ENCODE data around the gene ACMSD. TPM values are rescaled to one million over a fixed set of nuclear protein-coding genes. Genes with fewer than 3 reads are reported as not detected.
"Not testable (repeated sequence)": the region's sequence is repeated elsewhere in the genome, so short reads cannot be mapped to it uniquely, and the experiment has no call there.

The ACMSD gene
- not detected for total RNA-seq

DNA sequence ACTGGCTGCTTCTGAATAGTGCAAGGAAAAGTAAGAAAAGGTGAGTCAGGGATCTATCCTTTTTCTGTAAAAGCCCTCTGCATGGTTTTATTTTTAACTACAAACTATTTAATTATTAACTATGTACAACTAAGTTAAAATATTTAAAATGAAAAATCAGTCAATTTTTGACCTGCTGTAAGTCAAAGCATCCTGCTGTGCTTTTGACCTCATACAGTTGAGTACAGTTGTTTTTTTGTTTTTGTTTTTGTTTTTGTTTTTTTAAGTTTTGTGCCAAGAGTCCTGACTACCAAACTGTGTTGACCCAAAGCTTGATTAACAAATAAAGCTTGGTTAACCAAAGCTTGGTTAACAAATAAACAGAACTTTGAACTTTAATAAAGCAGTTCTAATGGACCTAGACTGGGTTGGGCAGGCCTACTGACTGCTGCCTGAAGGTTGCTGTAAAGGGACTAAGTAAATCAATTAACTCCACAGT is at the start of gene ACMSD:
TSS of gene ACMSD (plus strand) at position 474 of the 478 bp plus-strand sequence. CDS start 67 bp downstream, outside the sequence.
- no peak for FAIRE-seq
- DNase-seq (ENCODE audit: low spot score in 2 of 2), result no peak

DNA sequence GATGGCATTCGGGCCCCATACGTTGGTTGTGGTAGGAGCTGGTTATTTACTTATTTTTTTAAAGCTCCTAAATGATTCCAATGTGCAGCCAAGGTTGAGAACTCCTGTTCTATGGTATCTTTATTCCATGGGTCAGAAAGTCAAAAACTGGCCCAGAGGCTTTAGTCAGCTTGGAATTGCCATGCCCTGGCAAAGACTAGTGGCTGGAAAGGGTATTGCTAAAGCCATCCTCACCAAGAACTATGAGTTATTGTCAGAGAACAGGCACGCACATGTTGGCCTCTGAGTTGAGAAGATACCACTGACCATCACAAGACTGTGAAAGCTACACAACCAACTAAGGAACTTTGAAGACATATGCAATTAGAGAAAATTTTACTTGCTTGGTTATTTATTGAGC is 47.9 kb upstream of the ACMSD start:
- DNase-seq (ENCODE audit: low spot score in 2 of 2) (no peak), FAIRE-seq (no peak)

DNA sequence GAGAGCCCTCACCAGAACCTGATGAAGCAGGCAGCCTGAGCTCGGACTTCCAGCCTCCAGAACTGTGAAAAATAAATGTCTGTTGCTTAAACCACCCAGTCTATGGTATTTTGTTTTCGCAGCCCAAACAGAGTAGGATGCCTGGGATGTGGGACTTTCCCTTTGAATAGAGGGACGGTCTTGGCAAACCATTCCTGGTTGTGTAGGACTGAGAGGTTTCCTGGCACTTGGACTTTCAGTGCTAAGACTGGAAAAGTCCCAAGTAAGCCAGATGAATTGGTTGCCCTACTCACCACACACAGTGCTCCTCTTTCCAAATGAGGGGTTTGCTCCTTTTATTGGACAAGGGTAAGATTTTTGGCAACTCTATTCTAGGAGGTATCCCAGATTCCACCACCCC is 46.8 kb upstream of the ACMSD start:
- no peak for DNase-seq (ENCODE audit: low spot score in 2 of 2)
- FAIRE-seq, result no peak

DNA sequence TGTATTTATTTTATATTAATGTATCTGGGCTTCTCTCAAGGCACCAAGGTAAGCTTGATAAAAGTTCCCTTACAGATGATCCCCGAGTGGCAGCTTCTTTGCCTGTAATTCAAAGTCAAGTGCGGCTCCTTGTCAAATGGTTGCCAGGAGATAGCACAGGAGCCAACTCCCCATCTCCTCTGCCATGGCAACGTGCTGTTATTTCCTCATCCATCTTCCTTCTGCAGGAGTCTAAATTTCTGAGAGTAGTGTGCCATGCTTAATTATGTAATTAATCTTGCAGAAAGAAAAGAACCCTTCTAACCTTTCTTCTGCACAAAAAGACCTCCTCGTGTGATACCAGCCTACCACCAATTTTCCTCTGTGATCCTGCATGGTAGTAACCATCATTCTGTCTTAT is 46.2 kb upstream of the ACMSD start:
- FAIRE-seq, result no peak
- no peak for DNase-seq (ENCODE audit: low spot score in 2 of 2)

DNA sequence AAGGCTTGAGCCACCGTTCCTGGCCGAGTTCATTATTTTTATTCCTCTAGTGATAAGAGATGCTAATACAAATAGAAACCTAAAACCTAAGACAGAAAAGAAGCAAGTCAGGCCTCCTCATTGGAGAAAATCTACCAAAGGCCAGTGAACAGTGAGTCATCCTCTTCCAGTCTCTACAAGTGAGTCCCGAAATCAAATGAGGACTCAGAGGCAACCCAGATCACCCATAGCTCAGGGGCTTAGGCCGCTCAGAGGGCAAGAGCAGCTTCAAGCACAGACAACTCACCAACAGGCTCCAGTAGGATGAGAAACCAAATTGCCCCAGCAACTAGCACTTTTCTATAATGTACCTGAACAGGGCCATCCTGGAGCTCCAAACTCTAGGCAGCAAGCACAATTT is 42.7 kb upstream of the ACMSD start:
- DNase-seq (ENCODE audit: low spot score in 2 of 2), result no peak
- no peak for FAIRE-seq

DNA sequence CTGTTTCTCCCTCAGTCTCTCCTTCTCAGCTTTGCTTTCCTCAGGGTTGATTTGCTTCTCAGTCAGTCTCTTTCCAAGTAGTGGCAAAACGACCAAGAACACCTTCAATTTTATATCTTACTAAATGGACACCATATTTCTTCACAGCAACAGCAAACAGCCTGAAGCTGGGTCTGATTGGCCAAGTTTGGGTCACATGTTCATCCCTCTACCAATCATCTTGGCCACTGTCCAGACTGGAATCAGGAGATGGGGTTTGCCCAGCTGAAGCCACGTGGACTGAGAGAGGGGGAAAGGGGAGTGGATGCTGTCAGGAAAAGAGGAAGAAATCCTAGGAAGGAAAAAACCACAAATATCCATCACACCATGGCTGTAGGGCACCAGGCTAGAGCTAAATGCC is 42.0 kb upstream of the ACMSD start:
- no peak for FAIRE-seq
- no peak for DNase-seq (ENCODE audit: low spot score in 2 of 2)

DNA sequence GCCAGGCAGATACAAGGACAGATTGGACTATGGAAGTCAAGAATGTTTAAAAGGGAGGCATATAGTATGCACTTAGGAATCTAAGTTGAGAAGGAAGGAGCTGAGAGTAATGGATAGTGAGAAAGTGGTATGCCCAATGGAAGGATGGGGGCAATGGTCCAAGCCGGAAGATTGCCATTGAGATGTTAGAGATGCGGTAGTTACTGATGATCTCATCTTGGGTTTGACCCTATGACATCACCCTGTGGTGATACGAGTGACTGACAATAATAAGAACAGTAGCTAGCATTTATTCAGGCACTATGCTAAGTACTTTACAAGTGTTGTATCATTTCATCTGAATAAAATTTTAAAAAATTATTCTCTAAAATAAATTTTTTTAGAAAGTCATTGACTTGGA is 38.5 kb upstream of the ACMSD start:
- no peak for DNase-seq (ENCODE audit: low spot score in 2 of 2)
- FAIRE-seq, result no peak

DNA sequence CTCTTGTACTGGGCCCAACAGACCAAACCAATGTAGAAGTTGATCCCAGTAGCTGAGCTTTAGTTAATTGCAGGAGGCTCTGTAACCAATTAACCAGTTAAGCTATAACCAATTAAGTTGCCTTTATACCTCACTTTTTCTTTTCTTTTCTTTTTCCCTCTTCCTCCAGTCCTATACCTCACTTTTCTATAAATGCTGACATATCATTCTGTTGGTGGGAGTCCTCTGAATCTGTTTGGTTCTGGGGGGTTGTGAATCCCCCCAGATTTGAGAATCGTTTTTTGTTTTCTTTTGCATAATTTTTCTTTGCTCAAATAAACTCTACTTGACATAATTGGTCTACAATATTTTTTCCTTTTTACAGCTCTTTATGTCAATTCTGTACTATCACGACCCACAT is 38.1 kb upstream of the ACMSD start:
- DNase-seq (ENCODE audit: low spot score in 2 of 2) (no peak), FAIRE-seq (no peak)

DNA sequence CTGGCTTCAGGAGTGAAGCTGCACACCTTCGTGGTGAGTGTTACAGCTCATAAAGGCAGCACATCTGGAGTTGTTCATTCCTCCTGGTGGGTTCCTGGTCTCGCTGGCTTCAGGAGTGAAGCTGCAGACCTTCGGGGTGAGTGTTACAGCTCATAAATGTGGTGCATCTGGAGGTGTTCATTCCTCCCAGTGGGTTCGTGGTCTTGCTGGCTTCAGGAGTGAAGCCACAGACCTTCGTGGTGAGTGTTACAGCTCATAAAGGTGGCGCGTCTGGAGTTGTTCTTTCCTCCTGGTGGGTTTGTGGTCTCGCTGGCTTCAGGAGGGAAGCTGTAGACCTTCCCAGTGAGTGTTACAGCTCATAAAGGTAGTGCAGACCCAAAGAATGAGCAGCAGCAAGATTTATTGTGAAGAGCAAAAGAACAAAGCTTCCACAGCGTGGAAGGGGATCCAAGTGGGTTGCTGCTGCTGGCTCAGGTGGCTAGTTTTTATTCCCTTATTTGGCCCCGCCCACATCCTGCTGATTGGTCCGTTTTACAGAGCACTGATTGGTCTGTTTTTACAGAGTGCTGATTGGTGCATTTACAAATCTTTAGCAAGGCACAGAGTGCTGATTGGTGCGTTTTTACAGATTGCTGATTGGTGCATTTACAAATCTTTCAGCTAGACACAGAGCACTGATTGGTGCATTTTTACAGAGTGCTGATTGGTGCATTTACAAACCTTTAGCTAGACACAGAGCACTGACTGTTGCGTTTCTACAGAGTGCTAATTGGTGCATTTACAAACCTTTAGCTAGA is 34.6 kb upstream of the ACMSD start:
- FAIRE-seq; DNase-seq (ENCODE audit: low spot score in 2 of 2): not testable (repeated sequence)

DNA sequence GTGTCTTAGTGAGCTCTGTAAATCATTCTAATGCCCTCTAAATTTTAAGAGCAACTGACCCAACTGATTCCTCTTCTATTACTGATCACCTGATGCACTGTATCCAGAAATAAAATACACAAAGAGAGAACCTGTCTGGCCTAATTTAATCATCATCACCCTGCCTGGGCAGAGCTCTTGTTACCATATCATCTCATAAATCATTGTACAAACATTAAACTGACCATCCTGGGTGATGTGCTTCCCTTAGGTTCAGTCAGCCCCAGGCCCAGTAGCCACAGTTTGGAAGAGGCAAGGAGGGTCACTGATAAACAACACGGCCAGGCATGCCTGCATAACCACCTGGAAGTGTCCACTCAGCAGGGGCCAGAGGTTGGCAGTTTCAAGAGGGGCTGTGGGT is 22.7 kb upstream of the ACMSD start:
- DNase-seq (ENCODE audit: low spot score in 2 of 2), result no peak
- no peak for FAIRE-seq

DNA sequence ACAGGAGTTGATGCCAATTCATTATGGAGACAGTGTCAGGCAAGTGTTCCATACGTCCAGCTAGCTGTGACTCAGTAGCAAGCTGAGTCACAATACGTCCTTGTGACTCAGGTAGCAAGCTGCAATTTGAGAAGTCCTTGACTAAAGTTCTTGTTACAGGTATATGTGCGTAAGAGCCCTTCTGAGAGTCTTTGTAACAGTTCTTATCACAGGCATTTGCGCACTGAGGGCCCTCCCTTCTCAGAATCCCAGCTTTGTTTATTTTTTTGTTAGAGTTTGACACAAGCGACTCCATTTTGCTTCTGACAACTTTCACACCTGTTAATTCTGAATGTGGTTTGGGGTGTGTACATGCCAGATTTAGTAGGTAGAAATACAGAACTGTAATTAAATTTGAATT is 20.1 kb upstream of the ACMSD start:
- DNase-seq (ENCODE audit: low spot score in 2 of 2), result no peak

DNA sequence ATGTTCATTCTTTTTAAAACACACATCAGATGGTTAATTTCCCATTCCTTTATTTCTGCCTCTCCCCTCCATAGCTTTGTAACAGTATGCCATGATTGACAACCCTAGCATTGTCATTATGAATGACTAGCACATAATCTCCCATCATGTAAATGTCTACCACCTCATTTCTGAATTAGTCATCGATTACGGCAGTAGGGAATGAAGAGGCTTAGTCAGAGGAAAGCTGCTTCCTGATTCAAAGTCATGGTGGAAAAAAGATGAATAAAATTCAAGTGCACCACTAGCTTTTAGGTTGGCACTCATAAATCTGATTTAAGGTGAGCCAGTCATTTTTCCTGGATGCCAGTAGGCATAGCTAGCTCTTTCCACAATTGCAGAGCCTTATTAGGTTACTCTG is 19.1 kb upstream of the ACMSD start:
- FAIRE-seq, result no peak
- no peak for DNase-seq (ENCODE audit: low spot score in 2 of 2)

More for the DNA sequence above, 20.1 kb upstream of the ACMSD start:
- no peak for FAIRE-seq

DNA sequence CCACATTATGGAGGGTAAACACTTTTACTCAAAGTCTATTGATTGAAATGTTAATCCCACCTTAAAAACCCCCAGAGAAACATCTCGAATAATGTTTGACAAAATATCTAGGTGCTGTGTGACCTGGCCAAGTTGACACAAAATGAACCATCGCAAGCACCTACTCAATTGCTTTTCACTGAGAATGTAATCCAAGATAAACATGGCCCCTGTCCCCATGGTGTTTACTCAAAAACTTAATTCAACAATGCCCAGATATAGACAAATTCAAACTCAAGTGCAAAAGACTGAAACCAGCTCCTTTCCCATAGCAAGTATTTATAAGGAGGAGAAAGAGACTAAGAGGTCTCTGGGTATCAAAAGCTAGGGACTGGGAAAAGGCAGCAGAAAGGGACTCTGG is 15.0 kb upstream of the ACMSD start:
- FAIRE-seq, result no peak
- no peak for DNase-seq (ENCODE audit: low spot score in 2 of 2)

DNA sequence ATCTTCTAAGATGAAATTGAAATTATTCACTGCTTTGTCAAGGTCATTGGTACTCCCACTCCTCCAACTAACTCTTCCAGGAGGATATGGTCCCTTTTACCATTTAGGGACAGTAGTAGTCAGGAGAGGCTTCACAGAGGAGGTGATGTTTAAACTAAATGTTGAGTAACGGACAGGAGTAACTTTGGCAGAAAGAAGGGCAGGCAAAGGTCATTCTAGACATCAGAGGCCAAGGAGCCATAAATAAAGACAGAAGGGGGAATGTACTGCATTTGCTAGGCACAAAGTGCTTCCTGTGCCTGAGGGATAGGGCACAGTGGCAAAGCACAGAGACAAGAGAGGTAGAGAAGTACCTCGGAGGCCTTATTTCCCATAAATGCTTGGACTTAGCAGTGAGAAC is 14.6 kb upstream of the ACMSD start:
- FAIRE-seq (no peak), DNase-seq (ENCODE audit: low spot score in 2 of 2) (no peak)

DNA sequence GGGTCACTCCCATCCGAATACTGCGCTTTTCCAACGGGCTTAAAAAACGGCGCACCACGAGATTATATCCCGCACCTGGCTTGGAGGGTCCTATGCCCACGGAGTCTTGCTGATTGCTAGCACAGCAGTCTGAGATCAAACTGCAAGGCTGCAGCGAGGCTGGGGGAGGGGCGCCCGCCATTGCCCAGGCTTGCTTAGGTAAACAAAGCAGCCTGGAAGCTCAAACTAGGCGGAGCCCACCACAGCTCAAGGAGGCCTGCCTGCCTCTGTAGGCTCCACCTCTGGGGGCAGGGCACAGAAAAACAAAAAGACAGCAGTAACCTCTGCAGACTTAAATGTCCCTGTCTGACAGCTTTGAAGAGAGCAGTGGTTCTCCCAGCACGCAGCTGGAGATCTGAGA is 12.7 kb upstream of the ACMSD start:
- not testable (repeated sequence) for DNase-seq (ENCODE audit: low spot score in 2 of 2); FAIRE-seq

DNA sequence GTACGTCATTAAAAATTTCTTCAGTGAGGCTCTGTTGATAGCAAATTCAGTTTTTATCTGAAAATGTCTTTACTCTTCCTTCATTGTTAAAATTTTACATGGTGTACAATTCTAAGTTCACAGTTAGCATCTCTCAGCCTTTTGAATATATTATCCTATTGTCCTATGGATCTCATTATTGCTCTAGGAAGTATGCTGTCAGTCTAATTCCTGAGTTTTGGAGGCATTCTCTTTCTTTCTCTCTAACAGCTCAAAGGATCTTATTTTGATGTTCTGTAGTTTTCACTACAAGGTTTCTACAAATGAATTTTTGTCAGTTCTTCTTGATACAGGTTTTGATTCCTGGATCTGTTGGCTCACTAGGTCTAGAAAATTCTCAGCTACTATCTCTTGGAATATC is 2.9 kb upstream of the ACMSD start:
- FAIRE-seq (no peak), DNase-seq (ENCODE audit: low spot score in 2 of 2) (no peak)

DNA sequence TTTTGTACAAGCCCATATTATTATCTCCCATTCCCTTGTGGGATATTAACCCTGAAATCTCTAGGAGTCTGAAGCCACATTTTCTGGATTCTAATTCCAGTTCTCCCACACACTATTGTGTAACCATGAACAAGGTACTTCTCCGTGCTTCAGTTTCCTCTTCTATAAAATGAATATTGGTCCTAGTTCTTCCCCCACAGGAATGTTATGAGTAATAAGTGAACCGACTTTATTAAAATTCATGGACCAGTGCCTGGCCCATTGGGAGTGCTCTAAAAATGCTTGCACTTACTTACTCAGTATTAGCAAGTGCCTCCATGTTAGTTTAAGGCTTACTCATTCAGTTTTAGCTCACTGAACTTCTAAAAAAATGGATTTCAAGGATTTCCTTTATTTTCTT is 1.4 kb upstream of the ACMSD start:
- no peak for DNase-seq (ENCODE audit: low spot score in 2 of 2)
- no peak for FAIRE-seq

DNA sequence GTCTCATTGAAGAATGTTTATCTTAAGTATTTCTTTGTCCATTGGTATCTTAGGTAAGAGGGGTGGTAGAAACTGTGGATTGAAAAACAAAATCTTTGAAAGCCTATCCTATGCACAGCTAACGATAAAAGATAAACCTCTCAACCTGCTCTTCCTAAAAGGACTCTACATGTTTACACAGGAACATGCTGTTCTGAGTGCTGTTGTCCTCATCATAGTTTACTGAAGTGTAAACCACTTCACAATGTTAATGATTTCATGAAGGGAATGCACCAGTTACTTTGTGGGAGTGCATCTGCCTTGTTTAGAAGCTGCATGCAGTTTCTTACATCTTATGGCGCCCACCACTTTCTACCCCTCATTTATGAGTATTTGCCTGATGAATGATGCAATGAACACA is 1.2 kb downstream of the ACMSD start:
- no peak for DNase-seq (ENCODE audit: low spot score in 2 of 2)
- no peak for FAIRE-seq

DNA sequence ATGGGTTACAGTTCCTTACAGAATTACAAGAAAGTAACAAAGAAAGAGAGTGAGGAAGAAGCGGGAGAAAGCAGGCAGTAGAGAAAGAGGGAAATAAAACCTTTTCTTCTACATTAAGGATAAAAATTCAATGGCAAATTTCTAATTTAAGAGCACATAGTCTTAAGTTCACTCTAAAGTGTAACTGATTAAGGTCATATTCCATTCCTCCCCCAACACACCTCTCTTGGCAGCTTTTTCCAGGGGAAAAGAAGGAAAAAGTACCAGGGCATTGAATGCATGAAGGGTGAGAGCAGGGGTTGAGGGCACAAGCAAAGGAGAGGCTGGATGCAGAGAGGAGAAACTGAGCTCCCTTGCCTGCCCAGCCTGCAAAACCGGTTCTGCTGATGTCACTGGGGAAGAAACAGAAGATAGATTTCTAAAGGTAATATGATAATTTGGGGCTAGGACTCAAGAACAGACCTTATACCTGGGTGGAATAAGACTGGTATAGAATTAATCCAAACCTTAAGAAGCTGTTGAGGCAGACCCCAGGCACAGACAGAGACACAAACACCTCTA is 4.6 kb downstream of the ACMSD start:
- no peak for DNase-seq (ENCODE audit: low spot score in 2 of 2)
- FAIRE-seq, result no peak

DNA sequence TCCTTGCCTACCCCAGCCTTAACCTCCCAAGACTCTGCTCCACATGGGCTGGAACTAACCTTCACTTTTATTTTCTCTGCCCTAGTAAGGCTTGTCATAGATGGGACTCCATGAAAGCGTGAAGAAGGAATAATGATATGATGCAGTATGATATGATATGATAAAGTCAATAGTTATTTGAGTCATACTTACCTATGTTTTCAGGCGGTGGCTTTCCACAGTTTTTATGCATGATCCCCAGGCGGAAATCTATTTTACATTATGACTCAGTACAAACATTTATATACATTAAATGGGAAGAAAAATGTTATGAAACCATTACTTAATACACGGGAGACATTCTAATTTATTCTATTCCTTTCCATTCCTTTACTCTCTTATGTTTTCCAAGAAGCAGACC is 5.6 kb downstream of the ACMSD start:
- FAIRE-seq (no peak), DNase-seq (ENCODE audit: low spot score in 2 of 2) (no peak)

DNA sequence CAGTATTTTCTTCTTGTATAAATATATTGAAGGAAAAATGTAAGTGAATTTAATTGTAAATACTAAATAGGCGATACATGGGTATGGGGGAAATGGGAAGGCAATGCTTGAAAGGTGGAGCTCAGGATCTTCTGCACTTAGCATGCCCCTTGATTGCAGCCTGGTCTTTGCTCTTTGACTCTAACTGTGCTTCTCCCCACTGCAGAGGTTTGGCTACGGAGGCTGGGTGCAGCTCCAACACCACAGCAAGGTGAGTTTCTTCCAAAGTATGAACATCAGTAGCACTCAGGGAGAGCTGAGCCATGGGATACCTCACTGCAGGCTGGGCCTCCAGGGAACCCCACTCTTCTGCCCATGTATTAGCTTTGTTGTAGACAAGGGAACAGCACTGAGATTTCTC is 6.6 kb downstream of the ACMSD start:
- DNase-seq (ENCODE audit: low spot score in 2 of 2) (no peak), FAIRE-seq (no peak)

DNA sequence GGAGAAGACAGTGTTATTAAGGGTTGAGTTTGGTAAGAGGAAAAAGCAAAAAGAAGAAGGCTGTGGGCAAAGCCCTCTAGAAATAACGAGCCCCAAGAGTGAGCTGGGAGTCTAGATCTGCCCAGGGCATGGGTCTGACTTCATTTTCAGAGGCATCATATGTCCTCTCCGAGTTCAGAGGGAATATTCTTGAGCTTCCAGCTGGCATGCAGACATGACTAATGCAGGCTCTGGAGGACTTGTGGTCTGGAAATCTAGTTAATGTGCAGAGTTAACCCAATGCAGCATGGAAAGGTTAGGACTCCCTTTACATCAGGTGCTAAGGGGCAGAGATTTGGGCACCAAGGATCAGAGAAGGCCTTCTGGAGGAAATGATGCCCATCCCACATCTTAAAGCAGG is 7.3 kb downstream of the ACMSD start:
- FAIRE-seq (no peak), DNase-seq (ENCODE audit: low spot score in 2 of 2) (no peak)
